HG03558 (cell line): ENCODE results near the gene ATRAID.

Experiments
- ATAC-seq: cut with Tn5 transposase; IDR thresholded peaks from one replicate; pipeline ENCODE4 v1.9.1; 2021; ENCODE audit warnings: moderate number of reproducible peaks; ENCODE audit not compliant: unreplicated experiment; ENCODE audit errors: extremely low read depth

Gene ATRAID

DNA sequence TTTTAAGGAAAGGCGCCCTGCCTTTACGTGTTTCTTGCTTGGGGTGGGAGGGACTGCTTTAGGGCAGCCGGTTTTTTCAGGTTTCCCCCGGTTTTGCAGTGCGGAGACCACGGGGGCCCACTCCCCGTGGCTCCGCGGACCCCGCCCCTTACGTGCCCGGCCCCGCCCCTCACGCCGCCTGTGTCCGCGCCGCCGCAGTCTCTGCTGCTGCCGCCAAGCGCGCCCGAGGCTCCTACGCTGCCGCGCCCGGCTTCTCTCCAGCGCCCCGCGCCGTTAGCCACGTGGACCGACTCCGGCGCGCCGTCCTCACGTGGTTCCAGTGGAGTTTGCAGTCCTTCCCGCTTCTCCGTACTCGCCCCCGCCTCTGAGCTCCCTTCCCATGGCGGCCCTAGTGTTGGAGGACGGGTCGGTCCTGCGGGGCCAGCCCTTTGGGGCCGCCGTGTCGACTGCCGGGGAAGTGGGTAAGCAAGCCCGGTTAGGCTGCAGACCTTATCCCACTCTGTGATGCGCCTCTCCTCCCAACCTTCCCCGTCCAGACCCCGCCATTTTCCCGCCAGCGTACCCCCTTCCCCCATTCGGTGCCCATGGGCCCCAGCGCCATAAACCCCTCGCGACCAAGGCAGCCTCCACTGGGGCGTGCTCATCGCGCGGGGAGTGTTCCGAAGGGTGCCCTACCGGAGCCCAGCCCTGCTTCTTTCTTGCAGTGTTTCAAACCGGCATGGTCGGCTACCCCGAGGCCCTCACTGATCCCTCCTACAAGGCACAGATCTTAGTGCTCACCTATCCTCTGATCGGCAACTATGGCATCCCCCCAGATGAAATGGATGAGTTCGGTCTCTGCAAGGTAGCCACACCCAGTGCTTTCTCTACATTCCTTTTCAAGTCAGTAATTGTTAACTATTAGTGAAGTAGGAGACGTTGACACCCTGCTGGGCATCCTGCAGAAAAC lies 5.6 kb downstream of the ATRAID start, which contains the start of gene CAD:
TSS of gene CAD (plus strand) at position 197 of the 949 bp plus-strand sequence. CDS start at position 380, 183 bp downstream.
- ATAC-seq = peak; percentile 66

DNA sequence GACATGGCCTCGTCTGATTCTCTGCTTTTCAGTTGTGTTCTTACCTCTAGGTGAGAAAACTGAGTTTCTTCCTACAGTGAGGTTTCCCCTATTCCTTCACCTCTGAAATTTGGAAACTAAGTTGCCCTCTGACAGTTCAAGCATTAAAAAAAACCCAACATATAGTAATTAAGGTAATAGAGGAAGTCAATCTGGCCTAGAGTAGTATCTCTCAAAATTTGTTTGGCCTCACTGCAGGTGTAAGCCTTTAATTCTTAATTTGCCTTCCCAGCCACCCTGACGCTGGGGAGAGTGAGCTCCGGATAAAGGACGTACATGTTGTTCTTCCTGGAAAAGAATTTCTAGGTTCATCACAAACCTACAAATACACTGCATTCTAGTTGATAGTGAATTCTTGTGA lies 6.8 kb downstream of the ATRAID start:
- no peak for ATAC-seq

DNA sequence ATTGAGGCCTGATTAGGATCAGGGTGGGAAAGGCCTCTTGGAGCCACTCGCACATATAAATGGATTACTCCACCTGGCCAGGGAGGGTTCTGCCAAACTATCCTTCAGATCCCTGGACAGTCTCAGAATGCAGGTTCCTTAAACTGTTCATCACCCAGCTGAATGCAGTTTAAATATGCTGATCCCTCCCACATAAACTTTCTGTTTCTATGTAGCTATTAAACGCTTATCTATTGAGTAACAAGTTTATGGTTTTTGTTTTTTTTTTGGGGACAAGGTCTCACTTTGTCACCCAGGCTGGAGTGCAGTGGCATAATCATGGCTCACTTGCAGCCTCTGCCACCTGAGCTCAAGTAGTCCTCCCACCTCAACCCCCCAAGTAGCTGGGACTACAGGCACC lies 7.2 kb downstream of the ATRAID start:
- ATAC-seq = no peak

DNA sequence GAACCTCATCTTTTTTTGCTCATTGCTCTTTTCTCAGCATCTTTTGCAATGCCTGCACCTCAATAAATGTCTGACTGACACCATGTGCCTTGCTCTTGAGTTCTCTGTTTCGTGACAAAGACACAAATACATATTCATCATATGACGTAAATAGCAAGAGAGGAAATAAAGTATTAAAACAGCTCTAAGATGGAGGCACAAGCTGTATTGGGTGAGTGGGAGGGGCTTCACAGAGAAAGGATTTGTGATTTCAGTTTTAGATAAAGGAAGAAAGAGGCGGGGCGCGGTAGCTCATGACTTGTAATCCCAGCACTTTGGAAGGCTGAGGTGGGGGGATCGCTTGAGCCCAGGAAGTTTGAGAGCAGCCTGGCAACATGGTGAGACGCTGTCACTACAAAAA lies 8.2 kb downstream of the ATRAID start:
- no peak for ATAC-seq

DNA sequence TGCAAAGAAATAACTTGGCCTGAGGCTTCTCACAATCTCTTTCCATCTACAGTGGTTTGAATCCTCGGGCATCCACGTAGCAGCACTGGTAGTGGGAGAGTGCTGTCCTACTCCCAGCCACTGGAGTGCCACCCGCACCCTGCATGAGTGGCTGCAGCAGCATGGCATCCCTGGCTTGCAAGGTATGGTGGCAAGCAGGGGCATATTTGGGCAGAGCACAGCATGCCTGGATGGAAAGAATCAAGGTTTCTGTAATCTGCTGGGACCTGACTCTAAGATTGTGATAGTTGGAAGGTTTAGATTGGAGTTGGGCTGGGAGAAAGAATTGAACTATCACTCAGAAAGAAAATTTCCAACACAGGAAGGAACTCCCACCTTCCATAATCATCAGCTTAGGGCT lies 9.3 kb downstream of the ATRAID start:
- no peak for ATAC-seq

DNA sequence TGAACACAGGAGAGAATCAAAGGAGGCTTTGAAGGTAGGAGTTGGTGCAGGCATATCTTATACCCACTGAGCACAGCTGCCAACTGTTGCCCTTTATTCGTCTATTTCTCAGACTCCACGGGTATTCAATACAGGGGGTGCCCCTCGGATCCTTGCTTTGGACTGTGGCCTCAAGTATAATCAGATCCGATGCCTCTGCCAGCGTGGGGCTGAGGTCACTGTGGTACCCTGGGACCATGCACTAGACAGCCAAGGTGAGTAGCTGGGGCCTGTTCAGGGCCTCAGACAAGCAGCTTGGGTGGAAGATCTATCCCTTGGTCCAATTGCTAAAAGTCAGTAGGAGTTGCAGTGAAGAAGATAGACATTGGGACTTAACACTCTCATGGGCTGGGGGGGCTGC lies 10.6 kb downstream of the ATRAID start:
- no peak for ATAC-seq

DNA sequence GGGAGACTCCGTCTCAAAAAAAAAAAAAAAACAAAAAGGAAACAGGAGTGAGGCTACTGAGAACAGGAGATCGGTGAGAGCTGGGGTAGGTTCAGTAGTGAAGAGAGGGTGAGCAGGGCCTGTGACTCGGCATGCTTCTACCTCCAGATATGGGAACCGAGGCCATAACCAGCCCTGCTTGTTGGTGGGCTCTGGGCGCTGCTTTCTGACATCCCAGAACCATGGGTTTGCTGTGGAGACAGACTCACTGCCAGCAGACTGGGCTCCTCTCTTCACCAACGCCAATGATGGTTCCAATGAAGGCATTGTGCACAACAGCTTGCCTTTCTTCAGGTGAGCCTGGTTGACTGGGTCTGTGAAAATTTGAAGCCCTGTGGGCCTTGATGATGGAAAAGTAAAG lies 11.6 kb downstream of the ATRAID start:
- ATAC-seq = no peak

DNA sequence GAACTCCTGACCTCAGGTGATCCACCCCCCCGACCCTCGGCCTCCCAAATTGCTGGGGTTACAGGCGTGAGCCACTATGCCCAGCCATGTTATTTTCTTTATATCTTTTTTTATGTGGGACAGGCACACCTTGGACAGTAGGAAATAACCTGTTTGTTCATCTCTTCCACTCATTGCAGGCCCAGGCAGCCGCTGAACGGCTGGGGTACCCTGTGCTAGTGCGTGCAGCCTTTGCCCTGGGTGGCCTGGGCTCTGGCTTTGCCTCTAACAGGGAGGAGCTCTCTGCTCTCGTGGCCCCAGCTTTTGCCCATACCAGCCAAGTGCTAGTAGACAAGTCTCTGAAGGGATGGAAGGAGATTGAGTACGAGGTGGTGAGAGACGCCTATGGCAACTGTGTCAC lies 13.7 kb downstream of the ATRAID start:
- ATAC-seq = no peak

DNA sequence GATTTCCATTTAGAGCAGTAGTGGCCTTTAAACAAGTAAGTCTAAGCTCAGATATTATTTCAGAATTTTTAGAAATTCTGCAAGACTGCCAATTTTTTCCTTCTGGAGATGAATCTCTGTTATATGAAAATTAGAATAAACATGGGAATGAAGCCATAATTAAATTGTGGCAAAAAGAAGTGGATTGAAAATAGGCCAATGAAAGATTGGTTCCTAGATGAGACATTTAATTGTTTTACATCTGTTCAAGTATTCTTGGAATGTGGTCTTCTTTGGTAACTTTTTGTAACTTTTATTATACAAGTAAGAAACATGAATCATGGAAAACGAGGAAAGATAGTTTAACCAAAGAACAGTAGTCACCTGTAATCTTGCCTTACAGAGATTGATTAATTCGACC lies 15.7 kb downstream of the ATRAID start:
- ATAC-seq = no peak

DNA sequence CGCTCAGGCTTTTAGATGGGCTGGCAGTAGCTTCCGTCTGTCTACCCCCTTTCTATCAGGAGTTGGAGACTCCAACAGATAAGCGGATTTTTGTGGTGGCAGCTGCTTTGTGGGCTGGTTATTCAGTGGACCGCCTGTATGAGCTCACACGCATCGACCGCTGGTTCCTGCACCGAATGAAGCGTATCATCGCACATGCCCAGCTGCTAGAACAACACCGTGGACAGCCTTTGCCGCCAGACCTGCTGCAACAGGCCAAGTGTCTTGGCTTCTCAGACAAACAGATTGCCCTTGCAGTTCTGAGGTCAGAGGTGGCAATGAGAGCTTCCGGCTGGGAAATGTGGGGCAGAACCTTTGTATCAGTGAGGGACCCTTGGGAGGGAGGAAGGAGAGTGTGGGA lies 20.1 kb downstream of the ATRAID start:
- ATAC-seq = no peak

DNA sequence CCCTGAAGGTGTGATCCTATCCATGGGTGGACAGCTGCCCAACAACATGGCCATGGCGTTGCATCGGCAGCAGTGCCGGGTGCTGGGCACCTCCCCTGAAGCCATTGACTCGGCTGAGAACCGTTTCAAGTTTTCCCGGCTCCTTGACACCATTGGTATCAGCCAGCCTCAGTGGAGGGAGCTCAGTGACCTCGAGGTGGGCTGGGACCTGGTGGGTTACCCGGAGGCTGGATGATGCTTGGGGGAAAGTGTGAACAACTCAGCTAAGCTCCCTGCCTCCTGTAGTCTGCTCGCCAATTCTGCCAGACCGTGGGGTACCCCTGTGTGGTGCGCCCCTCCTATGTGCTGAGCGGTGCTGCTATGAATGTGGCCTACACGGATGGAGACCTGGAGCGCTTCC lies 21.5 kb downstream of the ATRAID start:
- ATAC-seq = no peak

DNA sequence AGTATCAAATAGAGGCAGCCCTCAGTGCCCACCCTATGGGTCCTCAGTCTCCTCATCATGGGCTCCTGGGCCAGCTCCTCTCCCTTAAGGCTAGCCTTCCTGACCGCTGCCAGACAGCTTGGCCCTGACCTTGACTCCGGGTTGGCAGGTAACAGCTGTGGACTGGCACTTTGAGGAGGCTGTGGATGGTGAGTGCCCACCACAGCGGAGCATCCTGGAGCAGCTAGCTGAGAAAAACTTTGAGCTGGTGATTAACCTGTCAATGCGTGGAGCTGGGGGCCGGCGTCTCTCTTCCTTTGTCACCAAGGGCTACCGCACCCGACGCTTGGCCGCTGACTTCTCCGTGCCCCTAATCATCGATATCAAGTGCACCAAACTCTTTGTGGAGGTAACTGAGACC lies 24.3 kb downstream of the ATRAID start:
- no peak for ATAC-seq

DNA sequence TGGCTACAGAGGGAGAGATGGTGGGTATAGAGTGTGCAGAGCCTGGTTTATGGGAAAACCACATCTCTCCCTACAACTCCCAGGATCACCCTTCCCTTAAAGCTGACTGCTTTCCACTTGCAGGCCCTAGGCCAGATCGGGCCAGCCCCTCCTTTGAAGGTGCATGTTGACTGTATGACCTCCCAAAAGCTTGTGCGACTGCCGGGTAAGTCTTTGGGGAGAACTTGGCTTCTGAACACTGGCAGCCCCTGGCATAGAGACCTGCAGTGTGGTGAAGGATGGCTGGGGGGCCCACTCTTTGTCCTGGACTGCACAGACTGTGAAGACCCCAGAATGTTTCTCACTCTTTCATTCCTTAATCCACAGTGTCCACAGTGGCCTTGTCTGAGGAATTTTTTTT lies 24.8 kb downstream of the ATRAID start:
- ATAC-seq = no peak

DNA sequence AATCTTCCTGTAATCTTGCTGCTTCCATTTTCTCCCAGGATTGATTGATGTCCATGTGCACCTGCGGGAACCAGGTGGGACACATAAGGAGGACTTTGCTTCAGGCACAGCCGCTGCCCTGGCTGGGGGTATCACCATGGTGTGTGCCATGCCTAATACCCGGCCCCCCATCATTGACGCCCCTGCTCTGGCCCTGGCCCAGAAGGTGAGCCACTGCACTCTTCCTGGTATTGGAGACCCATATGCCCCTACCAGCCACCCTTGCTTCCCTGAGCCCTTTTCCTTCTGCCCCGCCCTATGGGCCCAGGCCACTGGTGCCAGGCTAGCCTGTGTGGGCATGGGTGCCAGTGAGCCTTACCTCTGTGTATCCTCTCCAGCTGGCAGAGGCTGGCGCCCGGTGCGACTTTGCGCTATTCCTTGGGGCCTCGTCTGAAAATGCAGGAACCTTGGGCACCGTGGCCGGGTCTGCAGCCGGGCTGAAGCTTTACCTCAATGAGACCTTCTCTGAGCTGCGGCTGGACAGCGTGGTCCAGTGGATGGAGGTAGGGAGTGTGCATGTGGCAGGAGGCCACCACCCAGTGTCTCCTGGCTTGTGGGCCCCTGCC lies 25.6 kb downstream of the ATRAID start:
- no peak for ATAC-seq

DNA sequence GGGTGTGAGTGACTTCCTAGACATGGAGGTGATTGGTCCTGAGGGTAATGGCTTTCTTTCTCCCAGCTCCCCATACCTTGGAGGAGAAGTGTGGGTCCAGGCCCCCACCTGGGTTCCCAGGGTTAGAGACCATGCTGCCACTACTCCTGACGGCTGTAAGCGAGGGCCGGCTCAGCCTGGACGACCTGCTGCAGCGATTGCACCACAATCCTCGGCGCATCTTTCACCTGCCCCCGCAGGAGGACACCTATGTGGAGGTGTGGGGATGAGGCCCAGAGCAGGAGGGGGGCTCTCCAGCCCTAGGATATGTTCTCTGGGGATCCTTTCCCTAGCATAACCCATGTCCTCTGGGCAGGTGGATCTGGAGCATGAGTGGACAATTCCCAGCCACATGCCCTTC lies 27.1 kb downstream of the ATRAID start:
- ATAC-seq = no peak

DNA sequence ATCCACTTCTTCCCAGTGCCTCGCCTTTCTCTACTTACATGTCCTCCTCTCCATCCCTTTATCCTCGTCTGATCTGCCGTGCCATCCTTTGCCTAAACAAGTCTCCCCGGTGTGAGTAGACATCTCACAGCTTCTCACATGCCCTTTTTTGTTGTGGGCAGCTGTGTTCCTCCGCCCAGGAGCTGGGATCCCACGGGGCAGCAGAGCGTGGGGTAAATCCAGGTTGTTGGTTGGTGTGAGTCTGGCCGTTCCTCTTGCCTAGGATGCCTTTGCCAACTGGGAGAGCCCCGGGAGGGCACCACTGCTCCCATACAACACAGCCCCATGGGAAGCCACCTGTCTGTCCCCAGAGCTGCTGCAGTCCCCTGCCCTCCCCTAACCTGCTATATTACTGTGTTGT lies 28.6 kb downstream of the ATRAID start:
- ATAC-seq = no peak

DNA sequence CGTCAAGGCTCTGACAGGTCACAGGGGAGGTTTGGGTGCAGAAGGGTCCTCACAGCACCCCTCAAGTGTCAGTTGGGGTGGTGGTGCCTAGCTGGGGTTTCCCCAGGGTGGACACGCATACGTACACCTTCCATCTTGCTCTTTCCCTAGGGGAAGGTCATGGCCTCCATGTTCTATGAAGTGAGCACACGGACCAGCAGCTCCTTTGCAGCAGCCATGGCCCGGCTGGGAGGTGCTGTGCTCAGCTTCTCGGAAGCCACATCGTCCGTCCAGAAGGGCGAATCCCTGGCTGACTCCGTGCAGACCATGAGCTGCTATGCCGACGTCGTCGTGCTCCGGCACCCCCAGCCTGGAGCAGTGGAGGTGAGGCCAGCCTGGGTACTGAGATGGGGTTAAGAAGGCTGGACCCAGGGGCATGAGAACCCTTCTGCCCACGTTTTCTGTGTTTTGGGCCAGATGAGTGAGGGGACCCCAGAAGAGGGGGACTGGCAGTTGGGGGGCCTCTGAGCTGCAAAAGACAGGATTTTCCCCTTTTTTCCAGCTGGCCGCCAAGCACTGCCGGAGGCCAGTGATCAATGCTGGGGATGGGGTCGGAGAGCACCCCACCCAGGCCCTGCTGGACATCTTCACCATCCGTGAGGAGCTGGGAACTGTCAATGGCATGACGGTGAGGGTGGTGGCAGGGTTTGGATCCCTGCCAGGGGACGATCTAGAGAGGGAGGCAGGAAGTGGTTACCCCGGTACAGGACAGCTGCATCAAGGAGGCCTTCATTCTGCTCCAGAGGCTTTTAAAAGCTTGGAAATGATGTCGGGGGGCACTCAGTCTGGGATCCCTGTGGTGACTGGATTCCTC lies 30.1 kb downstream of the ATRAID start:
- no peak for ATAC-seq

DNA sequence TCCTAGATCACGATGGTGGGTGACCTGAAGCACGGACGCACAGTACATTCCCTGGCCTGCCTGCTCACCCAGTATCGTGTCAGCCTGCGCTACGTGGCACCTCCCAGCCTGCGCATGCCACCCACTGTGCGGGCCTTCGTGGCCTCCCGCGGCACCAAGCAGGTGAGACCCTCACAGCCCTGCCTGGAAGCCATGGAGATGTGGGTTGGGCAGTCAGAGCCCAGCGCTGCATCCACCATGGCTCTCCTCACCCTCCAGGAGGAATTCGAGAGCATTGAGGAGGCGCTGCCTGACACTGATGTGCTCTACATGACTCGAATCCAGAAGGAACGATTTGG lies 30.7 kb downstream of the ATRAID start:
- no peak for ATAC-seq

DNA sequence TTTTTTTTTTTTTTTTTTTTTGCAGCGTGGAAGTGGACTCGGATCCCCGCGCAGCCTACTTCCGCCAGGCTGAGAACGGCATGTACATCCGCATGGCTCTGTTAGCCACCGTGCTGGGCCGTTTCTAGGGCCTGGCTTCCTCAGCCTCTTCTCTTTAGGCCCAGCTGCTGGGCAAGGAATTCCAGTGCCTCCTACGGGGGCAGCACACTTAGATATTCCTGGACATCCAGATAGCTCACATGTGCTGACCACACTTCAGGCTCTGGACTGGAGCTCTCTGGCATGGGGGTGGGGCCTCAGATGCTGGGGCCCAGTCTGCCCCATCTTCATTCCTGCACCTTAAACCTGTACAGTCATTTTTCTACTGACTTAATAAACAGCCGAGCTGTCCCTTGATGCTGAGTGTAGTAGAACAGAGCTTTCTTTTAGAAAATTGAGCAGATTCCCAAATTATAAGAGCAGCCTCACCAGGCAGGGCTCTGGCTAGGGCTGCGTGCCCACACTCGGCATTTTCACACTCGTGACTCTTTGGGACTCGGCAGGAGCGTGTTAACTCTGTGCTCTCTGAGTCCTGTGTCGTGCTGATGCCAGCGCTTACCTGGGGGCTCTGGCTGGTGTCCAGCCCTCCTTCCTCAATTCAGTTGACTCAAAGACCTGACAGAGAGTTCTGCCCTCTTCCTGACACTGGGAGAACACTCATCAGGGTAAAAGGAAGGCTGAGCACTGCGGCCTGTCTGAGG lies 31.7 kb downstream of the ATRAID start:
- no peak for ATAC-seq

DNA sequence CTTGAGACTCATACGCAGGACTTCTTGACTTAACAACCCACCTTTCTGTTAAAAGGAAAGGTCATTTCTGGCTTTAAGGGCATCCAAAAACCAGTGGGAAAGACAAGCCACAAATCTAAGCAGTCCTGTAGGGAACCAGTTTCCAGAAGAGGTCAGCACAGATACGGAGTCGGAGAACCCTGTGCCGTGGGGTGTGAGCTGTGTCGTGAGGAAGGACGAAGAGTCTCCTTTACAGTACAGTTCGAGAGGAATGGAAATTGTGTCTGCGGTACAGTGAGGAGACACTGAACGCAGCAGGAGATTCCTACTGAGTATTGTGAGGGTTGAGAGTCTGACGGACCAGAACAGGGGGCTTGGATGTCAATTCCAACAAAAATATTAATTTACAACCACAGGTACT lies 33.3 kb downstream of the ATRAID start:
- ATAC-seq = no peak
